LoVo (cell line): ENCODE results near the gene STARD5.

Source experiments
- DNase-seq: peaks from one replicate; pipeline ENCODE4 v3.0.0-alpha.2; 2016; ENCODE audit warnings: low spot score

STARD5 gene

DNA sequence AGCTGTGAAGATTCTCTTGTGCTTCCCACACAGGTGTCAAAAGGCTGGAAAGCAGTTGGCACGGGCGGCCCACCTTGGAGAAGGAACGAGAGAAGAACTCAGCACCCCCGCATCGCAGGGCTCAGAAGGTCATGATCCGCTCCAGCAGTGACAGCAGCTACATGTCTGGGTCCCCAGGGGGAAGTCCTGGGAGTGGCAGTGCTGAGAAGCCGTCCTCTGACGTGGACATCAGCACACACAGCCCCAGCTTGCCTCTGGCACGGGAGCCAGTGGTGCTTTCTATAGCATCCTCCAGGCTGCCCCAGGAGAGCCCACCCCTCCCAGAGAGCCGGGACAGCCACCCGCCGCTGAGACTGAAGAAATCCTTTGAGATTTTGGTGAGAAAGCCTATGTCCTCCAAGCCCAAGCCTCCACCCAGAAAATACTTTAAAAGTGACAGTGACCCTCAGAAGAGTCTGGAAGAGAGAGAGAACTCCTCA is 31.4 kb downstream of the STARD5 start:
- no peak for DNase-seq

DNA sequence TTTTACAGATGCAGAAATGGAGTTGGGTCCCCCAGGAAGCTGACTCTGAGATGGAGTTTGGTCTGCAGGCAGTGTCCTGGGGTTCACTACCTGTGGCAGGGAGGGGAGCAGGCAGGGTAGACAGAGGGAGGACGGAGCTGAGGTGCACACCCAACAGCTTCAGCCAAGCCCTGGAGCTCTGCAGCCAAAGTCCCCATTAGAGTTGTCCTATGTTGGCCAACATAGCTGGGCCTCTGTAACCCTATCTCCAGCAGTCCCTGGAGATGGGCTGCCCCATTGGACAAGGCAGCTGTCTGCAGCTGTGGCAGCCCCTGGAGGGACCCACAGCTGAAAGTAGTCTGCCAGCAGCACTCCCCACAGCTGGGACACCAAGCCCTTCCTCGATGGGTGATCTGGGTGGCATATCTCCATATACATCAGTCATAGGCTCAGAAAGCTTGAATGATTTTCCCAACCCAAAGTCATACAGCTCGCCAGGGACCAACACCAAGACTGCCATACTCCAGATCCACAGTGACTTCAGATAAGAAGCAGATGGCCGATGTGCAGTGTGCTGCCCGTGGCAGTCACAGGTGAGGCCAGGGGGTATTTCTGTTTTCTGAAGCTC is 31.9 kb downstream of the STARD5 start:
- no peak for DNase-seq

DNA sequence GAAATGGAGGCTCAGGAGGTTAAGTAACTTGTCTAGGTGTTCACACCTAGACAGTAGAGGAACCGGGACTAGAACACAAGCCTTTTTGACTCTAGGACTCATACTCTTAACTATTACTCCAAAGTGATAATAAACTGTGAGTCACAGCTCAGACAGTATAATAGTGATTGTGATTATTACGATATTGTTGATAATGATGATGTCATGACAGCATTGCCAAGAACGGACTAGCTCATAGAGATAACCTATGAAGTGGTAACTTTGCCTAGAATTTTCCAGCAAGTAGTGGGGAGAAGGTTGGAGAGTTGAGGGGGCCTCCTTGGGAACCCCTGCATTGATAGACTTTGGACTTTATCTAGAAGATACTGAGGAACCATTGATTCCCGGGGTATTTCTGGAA is 34.0 kb downstream of the STARD5 start:
- DNase-seq = no peak

DNA sequence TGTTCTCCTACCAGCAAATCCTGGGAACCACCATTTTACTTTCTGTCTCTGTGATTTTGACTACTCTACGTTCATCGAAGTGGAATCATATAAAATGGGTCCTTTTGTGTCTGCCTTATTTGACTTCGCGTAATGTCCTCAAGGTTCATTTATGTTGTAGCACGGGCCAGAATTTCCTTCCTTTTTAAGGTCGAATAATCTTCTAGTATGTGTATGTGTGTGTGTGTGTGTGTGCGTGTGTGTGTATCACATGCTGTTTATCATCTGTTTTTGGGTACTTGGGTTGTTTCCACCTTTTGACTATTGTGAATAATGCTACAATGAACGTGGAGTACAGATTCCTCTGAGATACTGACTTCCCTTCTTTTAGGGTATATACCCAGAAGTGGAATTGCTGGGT is 35.3 kb downstream of the STARD5 start:
- DNase-seq = no peak

DNA sequence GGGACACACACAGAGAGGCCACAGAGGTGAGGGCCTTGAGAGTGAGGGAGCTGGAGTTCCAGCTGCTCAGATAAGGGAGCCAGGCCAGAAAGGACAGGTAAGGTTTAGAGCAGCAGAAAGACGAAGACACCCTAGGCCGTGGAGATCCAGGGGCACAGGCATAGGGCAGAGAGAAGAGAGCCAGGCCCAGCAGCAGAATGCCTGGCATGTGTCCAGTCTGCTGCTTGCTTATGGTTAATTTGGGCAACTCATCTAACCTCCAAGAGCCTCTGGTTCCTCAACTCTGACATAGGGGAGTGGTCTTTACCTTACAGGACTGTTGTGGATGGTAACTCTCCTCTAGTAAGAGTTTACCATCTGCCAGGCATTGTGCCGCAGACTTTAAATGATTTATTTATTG is 35.9 kb downstream of the STARD5 start:
- DNase-seq = no peak

DNA sequence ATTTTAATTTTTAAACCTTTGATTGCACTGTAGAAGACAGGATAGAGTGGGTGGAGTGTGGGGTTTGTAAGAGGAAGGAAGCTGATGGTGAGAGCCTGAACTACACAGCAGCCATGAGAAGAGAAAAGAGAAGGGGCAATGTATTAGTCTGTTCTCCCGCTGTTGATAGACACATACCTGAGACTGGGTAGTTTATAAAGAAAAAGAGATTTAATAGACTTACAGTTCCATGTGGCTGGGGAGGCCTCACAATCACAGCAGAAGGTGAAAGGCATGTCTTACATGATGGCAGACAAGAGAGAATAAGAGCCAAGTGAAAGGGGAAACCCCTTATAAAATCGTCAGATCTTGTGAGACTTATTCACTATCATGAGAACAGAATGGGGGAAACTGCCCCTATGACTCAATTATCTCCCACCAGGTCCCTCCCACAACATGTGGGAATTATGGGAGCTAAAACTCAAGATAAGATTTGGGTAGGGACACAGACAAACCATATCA is 37.3 kb downstream of the STARD5 start:
- DNase-seq = no peak

DNA sequence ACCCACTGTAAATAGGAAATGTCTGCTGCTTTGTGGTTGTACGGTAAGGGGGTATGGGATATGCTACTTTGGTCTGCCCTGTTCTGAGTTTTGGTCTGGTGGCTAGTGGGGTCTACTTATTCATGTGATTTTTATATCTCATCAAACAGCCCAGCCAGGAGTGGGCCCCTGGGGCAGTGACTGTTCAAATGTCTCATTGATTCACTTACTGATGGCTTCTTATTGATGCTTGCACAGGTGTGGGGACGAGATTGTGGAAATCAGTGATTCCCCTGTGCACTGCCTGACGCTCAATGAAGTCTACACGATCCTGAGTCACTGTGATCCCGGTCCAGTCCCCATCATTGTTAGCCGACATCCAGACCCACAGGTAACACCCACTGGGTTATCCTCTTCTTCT is 38.5 kb downstream of the STARD5 start:
- no peak for DNase-seq

DNA sequence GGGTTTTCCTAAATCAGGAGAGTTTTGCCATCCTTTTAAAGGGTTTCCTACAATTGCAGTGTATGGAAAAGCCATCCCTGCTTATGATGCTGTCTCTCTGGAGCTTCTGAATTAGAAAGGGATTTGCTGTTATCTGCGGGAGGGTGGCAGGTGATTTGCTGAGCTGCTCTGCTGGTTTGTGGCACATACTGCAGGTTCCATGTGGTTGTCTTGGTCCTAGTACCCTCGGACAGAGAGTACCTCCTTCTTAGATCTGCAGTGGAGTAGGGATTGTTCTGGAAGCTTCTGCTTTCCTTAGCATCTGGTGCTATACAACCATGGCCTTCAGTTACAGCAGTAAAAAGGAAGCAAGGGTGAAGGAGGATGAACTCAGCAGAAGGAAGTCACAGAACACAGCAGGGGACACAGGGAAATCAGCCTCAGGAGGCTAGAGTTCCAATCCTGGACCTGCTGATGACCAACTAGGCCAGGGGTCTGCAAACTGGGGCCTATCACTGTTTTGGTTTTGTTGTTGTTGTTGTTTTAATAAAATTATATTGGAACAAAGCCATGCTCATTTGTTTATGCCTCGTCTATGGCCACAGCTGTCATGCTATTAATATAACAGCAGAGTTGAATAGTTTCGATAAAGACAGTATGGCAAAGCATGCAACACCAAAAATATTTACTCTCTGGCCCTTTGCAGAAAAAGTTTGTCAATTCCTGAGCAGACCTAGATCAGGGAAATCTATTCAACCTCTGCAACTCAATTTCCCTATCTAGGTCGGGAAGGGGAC is 39.5 kb downstream of the STARD5 start:
- DNase-seq = no peak

DNA sequence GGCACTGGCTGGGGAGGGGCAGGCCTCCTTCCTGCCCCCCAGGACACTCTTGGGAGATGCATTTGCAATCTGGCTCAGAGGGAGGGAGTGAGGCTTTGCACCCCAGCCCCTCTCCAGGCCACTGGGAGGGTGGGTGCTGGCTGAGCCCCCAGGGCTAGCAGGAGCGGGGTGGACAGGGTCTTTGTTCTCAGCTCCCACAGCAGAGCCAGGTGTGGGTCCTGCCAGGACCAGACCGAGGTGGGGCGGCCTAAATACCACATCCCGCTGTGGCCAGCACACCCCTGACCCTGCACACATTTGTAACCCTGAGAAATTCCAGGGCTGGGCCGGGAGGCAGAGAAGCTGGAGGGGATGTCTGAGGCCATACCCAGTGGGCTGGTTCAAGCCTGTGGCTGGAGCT is 41.0 kb downstream of the STARD5 start:
- no peak for DNase-seq

DNA sequence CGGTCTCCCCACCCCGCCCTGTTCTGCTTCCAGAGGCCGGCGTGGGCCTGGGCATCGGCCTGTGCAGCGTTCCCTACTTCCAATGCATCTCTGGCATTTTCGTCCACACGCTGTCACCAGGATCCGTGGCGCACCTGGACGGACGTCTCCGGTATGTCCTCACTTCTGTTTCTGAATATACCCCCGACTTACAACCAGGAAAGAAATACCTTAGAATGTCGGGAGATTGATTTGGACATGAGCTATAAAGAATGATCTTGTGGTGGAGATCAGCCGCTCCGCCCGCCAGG is 41.4 kb downstream of the STARD5 start:
- DNase-seq = no peak

DNA sequence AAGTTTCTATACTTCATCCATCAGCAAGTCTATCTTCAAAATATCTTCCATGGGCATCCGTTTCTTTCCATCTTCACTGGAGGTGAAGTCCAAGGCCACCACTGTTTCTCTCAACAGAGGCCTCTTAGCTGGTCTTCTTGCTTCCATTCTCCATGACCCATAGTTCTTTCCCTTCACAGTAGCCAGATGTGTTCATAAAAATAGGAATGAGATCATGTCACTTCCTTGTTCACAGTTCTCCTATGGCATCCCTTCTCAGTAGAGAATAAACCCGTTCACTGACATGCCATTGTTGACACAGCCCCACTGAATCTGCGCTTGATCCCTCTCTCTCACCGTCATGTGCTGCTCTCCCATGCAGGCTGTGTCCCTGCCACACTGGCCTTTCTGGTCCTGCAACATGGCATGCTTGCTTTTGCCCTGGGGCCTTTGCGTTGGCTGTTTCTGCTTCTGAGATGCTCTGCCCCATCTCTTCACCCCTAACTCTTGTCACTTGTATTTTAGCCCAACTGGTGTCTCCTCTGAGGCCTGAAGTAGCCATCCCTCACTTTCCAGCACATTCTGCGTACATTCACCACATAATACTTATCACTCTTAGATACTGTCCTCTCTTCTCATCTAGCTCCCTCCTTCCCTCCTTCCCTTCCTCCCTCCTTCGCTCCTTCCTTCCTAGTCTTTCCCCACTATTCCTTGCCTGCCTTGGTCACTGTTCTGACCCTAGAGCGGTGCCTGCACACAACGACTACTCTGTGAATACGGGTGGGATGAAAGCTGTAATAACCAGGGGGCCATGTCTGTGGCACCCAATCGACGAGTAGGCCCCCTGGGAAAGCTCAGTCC is 42.0 kb downstream of the STARD5 start:
- DNase-seq = no peak

DNA sequence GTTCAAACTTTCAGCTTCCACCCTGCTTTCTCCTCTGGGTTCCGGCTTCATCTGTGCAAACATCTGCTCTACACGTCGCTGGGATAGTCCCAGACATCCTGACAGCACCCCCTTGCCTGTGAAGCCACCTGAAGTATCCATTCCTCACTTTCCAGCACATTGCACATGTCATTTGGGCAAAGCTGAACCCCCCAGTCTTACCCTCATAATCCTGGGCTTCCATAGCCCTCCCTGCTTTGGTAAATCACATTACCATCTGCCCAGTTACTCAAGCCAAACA is 42.5 kb downstream of the STARD5 start:
- no peak for DNase-seq

DNA sequence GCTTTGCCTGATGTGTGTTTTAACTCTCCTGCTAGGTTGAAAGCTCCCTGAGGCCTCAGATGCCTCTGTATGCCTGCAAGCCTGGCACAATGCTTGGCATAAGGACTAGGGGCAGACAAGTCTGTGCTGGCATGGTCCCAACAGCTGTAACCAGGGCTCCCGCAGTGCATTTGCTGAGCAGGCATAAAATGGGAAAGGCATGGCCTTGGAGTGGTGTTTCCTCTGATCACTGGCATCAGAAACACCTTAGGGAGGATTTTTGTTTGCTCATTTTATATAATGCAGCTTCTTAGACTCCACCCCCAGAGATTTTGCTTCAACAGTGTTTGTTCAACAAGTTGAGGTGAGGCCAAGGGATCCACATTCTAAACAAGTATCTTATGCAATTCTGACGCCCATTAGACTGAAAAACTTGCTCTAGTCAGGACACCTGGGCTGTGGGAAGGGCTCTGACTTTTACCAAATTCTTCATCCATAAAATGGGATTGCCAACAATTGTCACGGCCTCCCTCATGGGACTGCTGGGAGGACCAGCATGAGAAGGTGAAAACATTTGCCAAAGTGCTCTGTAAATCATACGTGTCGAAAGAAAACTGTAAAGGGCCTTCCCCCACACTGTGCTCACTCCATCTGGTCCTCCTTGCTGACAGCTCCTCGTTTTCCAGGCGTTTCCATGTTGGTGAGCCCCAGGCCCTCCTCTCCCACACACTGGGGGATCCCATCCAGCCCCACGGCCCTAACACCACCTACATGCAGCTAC is 43.1 kb downstream of the STARD5 start:
- no peak for DNase-seq

DNA sequence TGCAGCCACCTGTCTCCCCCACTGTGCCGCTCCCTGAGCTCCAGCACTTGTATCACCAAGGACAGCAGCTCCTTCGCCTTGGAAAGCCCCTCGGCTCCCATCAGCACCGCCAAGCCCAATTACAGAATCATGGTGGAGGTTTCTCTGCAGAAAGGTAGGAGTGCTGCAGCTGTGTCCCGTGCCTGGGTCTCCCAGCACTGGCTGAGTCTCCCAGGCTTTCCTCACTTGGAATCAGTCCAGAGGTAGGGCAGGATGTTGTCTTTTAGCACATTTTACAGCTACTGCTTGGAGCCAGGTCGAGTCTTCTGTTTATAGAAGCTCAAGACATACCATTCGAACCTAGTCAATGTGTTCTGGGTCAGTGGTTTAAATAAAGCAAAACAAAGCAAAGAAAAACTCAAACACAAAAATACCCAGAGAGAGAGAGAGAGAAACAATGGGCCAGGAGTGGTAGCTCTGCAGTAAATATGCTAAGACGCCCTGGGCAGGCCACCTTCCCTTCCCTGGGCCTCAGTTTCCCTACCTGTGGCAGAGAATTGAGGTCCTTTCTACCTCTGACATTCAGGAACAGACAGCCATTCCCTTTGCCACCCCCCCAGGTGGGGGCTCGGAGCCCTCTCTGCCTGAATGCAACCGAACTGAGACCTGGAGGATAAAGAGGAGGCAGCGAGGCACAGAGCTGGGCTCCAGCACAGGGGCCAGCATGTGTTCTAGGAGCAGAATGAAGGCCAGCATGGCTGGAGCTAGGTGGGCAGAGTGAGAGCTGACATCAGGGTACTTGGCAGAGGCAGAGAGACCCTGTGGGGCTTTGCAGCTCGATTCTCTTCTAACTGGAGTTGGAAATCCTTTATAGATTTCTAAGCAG is 44.1 kb downstream of the STARD5 start:
- no peak for DNase-seq

DNA sequence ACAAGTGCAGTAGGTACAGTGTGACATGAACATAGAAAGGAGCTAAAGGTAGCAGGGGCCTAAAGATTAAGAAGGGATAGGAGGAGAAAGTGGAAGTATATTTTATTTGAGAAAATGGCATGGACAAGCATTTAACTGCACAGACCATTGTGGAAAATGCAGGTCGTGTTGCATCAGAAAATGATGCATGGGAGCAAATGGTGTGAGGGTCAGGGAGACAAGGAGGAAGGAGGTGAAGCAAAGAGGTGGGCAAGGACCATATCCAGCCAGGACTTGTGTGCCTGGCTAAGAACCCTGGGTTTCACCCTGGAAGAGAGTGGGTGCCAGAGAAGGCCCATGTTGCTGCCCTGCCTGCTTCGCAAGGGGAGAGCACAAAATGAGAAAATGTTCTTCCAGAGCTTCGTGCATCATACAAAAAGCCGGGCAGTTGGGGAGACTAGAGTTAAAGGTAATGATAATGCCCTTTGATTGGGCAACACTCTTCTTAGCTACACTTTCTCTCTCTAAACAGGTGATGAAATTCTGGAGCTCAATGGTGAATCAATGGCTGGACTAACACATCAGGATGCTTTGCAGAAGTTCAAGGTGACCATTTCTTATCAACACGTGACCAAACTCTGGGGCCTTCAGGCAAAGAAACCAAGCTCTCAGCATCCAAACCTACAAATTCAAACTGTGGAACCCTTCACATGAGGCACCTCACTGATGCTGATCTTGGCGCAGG is 45.5 kb downstream of the STARD5 start:
- no peak for DNase-seq

DNA sequence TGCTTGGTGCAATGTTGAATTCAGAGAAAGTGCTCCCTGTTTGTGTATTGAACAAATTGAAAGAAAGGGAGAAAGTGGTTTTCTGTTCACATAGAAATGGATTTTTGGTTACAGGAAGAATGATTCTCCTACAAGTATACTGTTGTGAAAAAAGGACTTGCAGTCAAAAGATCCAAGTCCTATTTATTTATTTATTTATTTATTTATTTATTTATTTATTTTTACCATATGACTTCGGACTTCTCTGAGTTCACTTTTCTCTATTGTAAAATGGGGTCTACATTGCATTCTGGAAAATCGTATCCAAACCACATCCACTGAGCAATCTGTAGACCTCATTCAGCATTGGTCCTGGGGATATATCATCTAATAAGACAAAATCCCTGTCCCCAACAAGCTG is 46.1 kb downstream of the STARD5 start:
- no peak for DNase-seq

DNA sequence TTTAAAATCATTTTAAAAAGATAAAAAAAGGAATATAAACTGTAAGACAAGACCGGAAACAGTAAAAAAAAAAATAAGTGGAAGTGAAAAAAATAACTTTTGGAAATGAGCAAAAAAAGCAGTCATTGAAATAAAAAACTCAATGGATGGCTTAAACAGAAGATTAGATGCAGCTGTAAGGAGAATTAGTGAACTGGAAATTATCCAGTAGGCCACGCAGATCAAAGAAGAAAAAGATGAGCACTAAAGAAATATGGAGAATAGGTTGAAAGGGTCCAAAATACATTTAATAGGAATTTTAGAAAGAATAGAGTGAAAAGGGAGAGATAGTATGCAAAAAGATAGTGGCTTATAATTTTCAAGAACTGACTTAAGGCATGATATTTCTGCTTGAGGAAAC is 47.0 kb downstream of the STARD5 start:
- no peak for DNase-seq

DNA sequence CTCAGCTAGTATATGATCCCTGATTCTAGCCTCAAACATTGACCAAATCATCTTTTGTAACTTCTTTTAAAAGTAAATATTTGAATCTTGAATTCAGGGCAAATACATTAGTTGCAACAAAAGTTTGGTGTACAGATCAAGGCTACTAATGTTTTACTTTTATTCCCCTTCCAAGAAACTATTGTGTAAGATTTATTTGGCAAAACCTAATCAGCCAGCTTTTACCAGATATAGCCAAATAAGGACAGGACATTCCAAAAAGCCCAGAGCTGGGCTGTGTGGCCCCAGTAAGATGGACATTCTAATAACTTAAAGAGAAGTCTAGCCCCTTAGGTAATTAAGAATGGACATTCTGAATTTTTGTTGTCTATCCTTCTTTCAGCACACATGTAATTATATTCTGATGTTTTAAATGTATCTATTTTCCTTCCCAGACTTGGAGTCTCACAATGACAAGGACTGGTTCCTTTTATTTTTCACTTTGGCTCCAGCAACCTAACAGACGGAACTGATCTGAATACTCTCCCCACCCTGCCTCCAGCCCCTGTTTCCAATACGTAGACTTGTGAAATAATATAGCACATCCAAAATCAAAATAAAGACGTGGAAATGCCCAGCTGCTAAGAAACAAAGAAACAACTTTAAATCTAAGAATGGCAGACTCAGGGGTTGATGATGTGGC is 48.1 kb downstream of the STARD5 start:
- DNase-seq = no peak

DNA sequence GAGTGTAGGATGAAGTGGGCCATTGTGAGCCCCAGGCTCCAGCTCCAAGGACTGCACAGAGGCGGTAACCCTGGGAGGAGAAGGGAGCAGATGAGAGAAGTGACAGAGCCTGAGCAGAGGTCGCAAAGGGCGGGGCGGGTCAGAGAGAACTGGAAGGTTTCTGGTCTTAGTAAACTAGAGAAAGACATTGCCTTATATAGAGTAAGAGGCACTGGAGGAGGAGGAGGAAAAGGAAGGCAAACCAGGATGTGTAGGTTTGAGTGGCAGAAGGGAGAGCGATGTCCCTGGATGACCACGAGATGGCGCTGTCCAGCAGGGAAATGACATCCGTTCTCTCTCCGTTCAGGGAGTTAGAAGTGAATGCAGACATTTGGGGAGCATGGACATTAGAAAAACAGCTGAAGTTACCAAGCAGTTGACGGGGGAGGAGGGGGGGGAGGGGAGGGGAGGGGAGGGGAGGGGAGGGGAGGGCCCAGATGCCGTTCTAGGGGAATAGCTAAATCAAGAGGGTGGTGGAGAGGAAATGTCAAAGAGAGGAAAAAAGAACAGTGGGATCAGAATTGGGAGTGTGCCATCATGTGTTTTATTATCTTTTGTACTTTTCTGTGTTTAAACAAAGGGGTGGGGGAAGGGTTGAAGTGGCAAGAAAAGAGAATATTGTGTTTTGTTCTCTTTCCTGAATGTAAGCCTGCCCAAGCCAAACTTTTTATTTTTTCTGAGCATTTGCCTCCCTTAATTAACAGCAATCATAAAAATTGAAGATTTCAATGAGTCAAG is 48.8 kb downstream of the STARD5 start:
- DNase-seq = peak; percentile 85
